ENCODE results near the gene GLE1. TPM values are rescaled to one million over a fixed set of nuclear protein-coding genes. Genes with fewer than 3 reads are reported as not detected.
A peak's percentile ranks its signal among the peaks of the same experiment; 100 is the strongest.

GLE1 gene
- total and polyA plus RNA-seq, 2 donors (not counting 3 experiments of a cell fraction or from before 2014, with no cell fraction given), result 13.0 to 22.6 TPM

GRCh38 chr9:128555180-128555721 is 50.7 kb downstream of the GLE1 start:
- peak; percentile 53 for FAIRE-seq
- H3K36me3 ChIP-seq (ENCODE audit: control insufficient read depth in 2 of 2, extremely low read depth in 1 of 2, insufficient read depth in 2 of 2, low read length in 2 of 2), result no peaks in the 10 kb centered on the region
- peak overlapping the region; percentile 46 for H3K27ac ChIP-seq (ENCODE audit: insufficient read depth, low read depth, low read length)
- H3K27me3 ChIP-seq (ENCODE audit: control insufficient read depth in 2 of 2, insufficient read depth in 2 of 2, low read length in 2 of 2), result no peaks in the 10 kb centered on the region
- CTCF ChIA-PET, result interaction anchor here (0.9 to 2.8 kb wide), 4 partner anchors 11 to 116 kb away, joined by 3 to 12 read pairs (median 3); no protein-coding TSS in a partner anchor
- peak overlapping the region; percentile 98 for H3K4me2 ChIP-seq (ENCODE audit: insufficient read depth, low read length)
- TF ChIP-seq FOS (IDR thresholded peaks at IDR 0.05; ENCODE audit: borderline replicate concordance, insufficient read depth, low read length) (no peak), POLR2A (IDR thresholded peaks at IDR 0.05; ENCODE audit: low read depth, low read length) (peak; percentile 44), MYC (IDR thresholded peaks at IDR 0.05; ENCODE audit: low read depth, low read length) (no peak), EZH2 (IDR thresholded peaks at IDR 0.05; ENCODE audit: borderline replicate concordance, low read depth, low read length, severe bottlenecking) (no peak), MAX (IDR thresholded peaks at IDR 0.05; ENCODE audit: insufficient read depth, insufficient read length) (no peak), GATA2 (IDR thresholded peaks at IDR 0.05; ENCODE audit: insufficient read depth, insufficient read length, low read depth, low read length) (no peak), CTCF (IDR thresholded peaks at IDR 0.05; ENCODE audit: extremely low read depth in 1 of 2, insufficient read depth in 1 of 2, low read depth in 1 of 2, low read length in 2 of 2) (no peak), JUN (IDR thresholded peaks at IDR 0.05; ENCODE audit: borderline replicate concordance, insufficient read depth, insufficient read length, low read depth) (peak; percentile 56), POLR2AphosphoS5 (IDR thresholded peaks at IDR 0.05; ENCODE audit: insufficient read depth, low read depth, low read length) (peak; percentile 25)
- intact Hi-C loops (cut with micrococcal nuclease), result loop anchor here (10.0 kb wide), 1 partner anchor 260 kb away; no protein-coding TSS in a partner anchor
- no peaks in the 10 kb centered on the region for H3K9me1 ChIP-seq (replicated peaks; ENCODE audit: control insufficient read depth, extremely low read depth, insufficient read depth, low read length)
- no peak overlapping the region for H2AFZ ChIP-seq (ENCODE audit: low read depth, low read length)
- H3K9me3 ChIP-seq (replicated peaks; ENCODE audit: control insufficient read depth, insufficient read depth, low read length), result no peaks in the 10 kb centered on the region
- peaks cover 3% of the 10 kb centered on the region for H4K20me1 ChIP-seq (replicated peaks; ENCODE audit: control insufficient read depth, extremely low read depth, insufficient read depth, low read length)
- BruUV-seq (replicated peaks), result no TSS peak
- POLR2A ChIA-PET, result interaction anchor here (0.7 to 1.1 kb wide), 2 partner anchors 10 to 34 kb away, joined by 4 to 5 read pairs; no protein-coding TSS in a partner anchor
- H3K4me3 ChIP-seq (replicated peaks in 1 of 3; ENCODE audit: insufficient read depth in 1 of 3, low read depth in 1 of 3, low read length in 3 of 3), result peak overlapping the region in 2 of 3 experiments; percentile 78 to 99
- peak overlapping the region; percentile 95 for H3K9ac ChIP-seq (replicated peaks; ENCODE audit: extremely low read depth, insufficient read depth, low read length)
- dilution Hi-C loops (cut with MboI; ENCODE audit: extremely low pct_ligation_motif_present, low sequenced_read_pairs), result no loop called here
- peaks cover 64% of the 10 kb centered on the region for H3K79me2 ChIP-seq (ENCODE audit: control insufficient read depth, insufficient read depth, low read length)
- peak; percentile 67 for DNase-seq (ENCODE audit: low read depth, low spot score)
- peaks cover 72% of the 10 kb centered on the region for H3K4me1 ChIP-seq (ENCODE audit: control insufficient read depth, extremely low read depth, insufficient read depth, low read length)

Data from endothelial cell of umbilical vein (primary cell).